Activated CD4-positive, alpha-beta T cell treated with anti-CD3 and anti-CD28 coated beads for 1 hour (primary cell): Measurements from ENCODE around the gene GMDS.
A peak's percentile ranks its signal among the peaks of the same experiment; 100 is the strongest.

Source experiments
- DNase-seq: peaks from one replicate; pipeline ENCODE4 v3.0.0-alpha.2; 2020

The GMDS gene

DNA sequence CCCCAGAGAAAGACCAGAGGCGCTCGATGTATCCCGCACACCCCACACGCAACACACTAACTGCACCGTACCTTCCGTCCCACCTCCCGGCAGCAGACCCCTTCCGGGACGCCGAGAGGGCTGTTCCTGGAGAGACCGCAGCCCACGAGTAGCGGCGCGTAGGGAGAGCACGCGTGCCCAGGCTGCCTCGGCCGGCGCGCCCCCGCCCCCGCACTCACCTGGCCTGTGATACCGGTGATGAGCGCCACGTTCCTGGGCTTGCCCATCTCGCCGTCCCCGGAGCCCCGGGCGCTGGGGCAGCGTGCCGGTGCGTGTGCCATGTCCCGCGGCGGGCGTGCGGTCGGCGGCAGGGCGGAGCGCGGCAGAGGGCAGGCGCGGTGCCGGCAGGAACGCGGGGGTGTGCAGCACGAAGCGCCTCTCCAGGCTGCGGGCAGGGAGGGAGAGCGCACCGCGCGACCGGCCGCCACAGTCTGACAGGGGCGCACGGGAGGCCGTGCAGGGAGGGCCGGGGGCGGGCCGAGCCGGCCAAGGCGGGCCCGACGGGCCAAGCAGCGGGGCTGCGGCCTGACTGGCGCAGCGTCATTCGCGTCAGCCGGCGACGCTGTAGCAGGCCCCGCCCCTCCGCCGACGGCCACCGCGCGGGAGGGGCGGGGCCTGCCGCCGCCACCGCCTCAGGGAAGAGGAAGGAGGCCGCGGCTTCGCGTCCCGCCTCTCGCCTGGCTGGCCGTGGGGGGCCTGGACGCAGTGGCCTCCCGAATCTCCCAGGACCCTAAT is at the start of gene GMDS:
Gene GMDS (minus strand): TSS at position 503 of the 774 bp plus-strand sequence.
- DNase-seq, result peak; percentile 71

- DNase-seq, result no peak
Observed at GRCh38 chr6:2285510-2285909, 40.1 kb upstream of the GMDS start.

DNA sequence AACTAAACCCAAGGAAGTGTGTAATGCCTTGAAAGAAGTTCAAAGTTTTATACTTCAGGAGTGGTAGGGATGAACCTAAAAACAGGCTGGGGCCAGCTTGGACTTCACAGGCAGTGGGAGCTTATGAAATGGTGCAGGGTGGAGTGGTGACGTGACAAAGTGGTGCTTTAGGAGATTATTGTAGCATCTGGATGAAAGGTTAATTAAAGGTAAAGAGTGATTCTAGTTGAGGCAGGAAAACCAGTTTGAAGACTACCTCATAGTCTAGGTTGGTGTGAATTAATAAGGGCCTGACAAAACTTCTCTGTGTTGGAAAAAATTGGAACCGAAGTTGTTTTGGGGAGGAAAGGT is 30.5 kb upstream of the GMDS start:
- no peak for DNase-seq

DNA sequence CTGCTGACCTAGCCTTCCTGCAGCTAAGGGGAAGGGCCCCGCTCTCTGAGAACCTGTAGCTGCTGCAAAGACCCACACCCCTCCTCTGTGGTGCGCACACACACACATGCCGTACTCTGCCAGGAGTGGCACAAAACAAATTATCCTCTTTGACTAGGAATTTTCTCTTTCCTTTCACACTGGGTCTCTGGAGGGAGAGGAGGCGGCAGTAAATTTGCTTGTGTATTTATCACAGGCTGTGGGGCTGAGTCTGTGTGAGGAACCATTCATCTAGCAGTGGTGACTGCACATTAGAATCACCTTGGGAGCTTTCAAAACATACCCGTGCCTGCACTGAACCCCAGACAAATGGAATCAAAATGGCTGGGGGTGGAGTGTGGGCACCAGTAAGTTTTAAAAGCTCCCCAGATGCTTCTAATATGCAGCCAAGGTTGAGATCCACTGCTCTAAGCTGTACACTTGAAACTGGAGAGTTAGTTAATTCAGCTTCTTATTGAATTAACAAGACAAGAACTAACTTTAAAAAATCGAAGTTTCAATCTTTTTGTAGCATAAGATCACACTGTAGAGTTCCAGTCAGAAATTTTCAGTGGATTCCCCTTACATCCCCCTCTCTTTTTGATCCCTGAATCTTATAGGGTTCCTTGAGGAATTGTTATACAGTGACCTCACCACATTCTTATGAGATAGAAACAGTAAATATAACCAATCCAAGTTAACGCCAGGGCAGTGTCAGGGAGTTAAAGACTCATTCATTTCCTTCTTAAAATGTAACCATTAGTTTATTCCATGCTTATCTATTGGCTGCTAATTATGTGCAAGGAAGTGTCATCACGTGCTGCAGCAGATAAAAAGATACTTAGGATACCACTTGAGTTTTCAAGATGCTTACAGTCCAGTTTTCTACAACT is 29.8 kb upstream of the GMDS start:
- DNase-seq, result no peak

GRCh38 chr6:2272696-2273095 is 27.3 kb upstream of the GMDS start:
- DNase-seq, result no peak

DNA sequence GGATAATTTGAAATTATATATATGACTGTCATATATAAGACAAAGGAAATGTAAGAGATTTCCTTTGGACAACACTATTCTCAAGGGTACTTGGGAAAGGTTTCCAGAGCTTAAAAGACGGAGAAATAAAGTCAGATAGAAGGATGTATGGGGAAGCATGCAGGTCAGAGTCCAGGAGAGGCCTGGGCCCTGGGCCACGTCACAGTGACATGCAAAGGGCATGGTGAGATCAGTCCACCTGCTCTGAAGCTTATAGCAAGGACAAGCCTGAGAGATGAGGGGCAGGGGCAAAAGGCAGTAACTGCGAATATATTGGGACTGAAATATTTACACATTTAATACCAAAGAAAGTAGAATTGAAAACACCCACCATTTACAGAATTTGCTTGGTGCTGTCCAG is 24.6 kb upstream of the GMDS start:
- DNase-seq, result no peak

GRCh38 chr6:2266841-2267240 is 21.4 kb upstream of the GMDS start:
- no peak for DNase-seq

- no peak for DNase-seq
Observed at GRCh38 chr6:2266031-2266795, 20.8 kb upstream of the GMDS start.

- DNase-seq, result no peak
Observed at GRCh38 chr6:2264932-2265331, 19.5 kb upstream of the GMDS start.

GRCh38 chr6:2263896-2264295 is 18.5 kb upstream of the GMDS start:
- DNase-seq, result no peak

DNA sequence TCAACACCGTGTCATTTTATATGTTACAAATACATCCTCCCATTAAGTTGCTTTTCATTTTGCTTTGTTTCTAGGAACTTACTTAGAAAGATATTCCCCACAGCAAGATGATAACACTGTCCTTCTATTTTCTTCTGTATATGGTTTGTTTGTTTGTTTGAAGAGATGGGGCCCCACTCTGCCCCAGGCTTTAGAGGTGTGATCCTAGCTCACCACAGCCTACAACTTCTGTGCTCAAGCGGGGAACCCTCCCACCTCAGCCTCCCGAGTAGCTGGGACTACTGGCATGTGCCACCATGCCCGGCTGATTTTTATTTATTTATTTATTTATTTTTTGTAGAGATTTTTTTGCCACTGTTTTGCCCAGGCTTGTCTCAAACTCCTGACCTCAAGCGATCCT is 14.2 kb upstream of the GMDS start:
- no peak for DNase-seq

DNA sequence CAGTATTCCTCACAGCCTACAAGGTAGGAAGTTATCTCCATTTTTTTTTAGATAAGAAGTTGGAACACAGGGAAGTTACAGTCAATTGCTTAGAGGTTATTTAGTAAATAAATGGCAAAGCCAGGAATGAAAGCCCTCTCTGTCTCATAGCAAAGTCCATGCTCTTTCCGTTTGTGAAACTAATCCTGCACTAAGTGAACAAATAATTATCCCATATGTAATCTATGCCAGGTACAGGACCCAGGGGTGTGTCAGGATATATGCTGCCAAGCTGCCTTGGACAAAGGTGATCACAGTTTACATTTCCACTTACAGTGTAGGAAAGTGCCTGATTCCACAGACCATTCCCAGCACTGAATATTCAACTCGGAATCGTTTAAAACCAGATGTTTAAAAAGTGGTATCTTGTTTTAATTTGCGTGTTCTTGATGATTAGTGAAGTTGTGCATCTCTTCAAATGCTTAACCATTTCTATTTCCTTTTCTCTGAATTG is 13.6 kb upstream of the GMDS start:
- DNase-seq, result no peak

- DNase-seq, result no peak
Observed at GRCh38 chr6:2258112-2258511, 12.7 kb upstream of the GMDS start.

GRCh38 chr6:2257363-2257762 is 12.0 kb upstream of the GMDS start:
- no peak for DNase-seq

DNA sequence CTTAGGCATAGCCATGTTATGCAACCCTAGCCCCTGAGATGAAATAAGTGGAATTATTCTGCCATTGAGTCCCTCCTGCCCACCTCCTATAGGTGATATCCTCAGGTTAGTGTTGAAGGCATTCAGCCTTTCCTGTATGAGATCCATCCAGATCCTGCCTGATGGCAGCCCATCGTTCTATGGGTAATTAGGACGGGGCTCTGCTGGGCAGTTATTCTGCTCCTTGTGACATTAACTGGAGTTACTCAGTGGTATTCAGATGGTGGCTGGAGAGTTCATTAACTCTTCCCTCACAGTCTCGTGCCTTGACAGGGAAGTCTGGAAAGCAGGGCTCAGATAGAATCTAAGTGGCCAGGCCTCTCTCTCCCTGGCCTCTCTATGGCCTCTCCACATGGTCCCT is 9.3 kb upstream of the GMDS start:
- DNase-seq, result no peak

- no peak for DNase-seq
Observed at GRCh38 chr6:2249126-2249525, 3.7 kb upstream of the GMDS start.

GRCh38 chr6:2247664-2248063 is 2.3 kb upstream of the GMDS start:
- no peak for DNase-seq

DNA sequence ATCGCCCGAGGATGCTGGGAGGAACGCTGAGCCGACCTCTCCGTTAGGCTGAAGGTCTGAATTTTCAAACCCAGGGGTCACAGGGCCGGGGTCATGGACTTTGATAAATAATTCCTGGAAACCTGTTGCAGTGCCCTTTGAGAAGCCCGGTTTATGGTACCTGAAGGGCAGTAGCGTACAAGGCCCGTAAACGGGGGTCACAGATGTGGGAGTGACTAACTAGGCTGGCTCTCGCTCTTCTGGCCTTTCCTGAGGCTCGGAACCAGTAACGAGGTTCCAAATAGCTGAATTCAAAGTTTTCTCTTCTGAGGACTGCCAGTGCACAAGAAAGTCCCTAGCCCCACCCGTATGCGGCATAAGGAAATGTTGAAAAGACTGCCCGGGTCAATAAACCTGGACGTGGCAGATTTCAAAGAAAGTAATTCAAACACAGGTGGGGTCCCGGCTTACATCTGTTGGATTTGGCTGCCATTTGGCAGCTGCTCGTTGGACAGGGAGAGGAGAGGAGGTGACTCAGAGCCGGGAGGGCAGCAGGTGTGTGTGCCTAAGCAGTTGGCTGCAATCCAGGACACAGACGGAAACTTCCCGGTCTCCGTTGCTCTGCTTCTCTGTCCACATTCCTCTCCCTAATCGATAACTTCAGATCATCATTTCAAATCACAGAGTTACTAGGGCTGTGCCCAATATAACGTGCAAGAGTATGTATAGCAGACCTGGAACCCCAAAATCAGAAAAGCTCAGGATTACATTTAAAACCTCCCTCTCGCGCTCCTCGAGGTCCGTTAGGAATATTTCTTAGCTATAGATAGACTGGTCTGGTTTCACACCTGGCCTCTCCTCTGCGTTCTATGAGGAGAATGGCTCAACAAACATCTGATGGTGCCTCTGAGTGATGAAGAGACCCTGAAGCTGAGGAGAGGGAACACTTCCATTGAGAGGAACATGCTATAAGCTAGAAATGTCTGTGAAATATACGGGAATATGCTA is 765 bp upstream of the GMDS start:
- peak; percentile 10 for DNase-seq

DNA sequence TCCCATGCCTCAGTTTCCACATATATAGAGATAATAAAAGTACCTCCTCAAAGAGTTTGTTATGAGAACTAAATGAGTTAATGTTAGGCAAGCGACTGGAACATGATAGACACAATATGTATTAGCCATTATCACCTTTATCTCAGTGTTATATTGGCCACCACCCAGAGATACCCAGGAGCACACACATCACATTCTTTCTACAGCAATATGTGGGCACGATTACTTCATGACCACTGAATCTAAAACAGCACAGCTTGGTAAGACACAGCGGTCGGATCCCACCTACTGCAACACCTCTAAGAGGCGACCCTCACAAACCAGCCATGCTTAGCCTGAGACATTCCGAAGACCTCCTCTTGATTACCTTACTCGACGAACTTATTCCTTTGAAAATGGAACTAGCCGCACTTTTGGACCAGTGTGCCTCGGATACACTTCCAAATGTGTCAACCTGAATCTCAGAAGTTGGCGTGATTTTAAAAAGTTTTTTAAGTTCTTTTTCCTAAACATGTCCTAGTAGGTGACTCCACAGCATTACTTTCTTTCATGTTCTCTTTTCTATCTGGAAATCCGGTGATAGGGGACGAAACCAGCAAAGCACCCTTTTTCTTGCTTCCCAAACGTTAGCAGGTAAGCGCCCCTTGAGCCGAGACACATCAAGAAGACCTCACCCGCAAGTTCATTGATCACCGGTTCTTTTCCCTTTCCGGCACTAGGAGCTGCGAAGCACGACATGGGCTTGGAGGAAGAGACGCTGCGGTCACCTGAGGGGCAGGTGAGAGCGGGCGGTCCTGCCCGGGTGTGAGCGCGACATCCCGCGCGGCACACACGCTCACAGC is 923 bp downstream of the GMDS start:
- no peak for DNase-seq

GRCh38 chr6:2242311-2242710 is 3.1 kb downstream of the GMDS start:
- no peak for DNase-seq

GRCh38 chr6:2240961-2241360 is 4.4 kb downstream of the GMDS start:
- no peak for DNase-seq
